Transverse colon (tissue), 4 donors: ENCODE measurements around the gene MUL1.

Experiments
- CTCF ChIP-seq, 5 experiments: fragments of 200-600 bp in 3 of 5; fragments of 450-650 bp in 2 of 5; sonication (generic) in 3 of 5; IDR thresholded peaks; 1 replicate in 2 of 5; 2 replicates in 3 of 5; pipeline ENCODE4 v1.5.1; 2016 to 2017; ENCODE audit warnings: antibody characterized with exemption in 5 of 5, inconsistent platforms in 3 of 5, mild to moderate bottlenecking in 2 of 5, moderate library complexity in 1 of 5
- POLR2A ChIP-seq: fragments of 450-650 bp; IDR thresholded peaks from one replicate; pipeline ENCODE4 v1.6.1; 2016; ENCODE audit warnings: antibody characterized with exemption, mild to moderate bottlenecking, moderate library complexity
- POLR2AphosphoS5 ChIP-seq, 3 donors: sonication (generic); formaldehyde crosslinking; IDR thresholded peaks; one replicate each; pipeline ENCODE4 v1.6.1; 2016; ENCODE audit warnings: antibody characterized with exemption in 3 of 3

GRCh38 chr1:20540281-20540680 is 32.3 kb upstream of the MUL1 start:
- TF ChIP-seq CTCF (IDR thresholded peaks at IDR 0.05) (no peak), POLR2A (no peak), POLR2AphosphoS5 (IDR thresholded peaks at IDR 0.05) (no peak)
